Measurements from ENCODE around the gene ABTB2.
"Not testable (repeated sequence)": the region's sequence is repeated elsewhere in the genome, so short reads cannot be mapped to it uniquely, and the experiment has no call there.

ABTB2 gene

DNA sequence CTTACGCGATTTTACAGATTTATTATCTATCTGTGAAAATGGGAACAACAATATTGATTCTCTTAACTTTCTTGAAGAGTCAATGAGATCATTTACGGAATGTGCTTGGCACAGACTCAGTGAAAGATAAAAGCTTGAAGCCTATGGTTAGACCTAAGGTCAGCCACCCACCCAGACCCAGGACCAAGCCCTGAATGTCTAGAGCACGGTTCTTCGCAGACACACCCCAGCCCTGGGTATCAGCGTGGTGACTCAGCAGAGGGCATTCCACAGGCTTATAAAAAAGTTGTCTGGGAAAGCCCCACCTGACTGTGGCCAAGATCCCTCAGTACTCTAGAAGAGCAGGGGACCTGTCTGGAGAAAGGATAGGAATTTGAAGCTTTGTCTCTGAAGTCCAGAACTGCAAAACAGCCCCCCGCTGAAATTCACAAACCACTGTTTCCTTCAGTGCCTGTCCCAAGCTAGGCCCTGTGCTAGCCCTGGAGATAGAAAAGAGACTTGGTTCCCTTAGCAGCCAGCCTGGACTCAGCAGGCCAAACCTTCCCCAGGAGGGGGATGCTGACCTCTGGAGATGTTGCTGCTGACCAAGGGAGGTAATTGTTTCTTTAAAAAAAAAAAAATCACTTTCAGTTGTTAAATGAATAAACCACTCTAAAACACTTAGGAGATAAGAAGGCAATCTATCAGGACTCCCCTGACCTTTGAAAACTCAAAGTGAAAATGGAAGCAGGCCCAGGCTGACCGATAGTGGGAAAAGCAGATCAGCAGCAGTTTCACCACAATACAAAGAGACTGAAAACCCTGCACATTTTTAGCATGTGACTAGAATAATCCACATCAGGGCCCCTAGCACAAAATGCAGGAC, 114.0 kb downstream of the ABTB2 start:
- DNase-seq, result peak in 1 of 56 donors; percentile 6

- DNase-seq, result no peak
Observed at GRCh38 chr11:34242037-34242625, 115.7 kb downstream of the ABTB2 start.

DNA sequence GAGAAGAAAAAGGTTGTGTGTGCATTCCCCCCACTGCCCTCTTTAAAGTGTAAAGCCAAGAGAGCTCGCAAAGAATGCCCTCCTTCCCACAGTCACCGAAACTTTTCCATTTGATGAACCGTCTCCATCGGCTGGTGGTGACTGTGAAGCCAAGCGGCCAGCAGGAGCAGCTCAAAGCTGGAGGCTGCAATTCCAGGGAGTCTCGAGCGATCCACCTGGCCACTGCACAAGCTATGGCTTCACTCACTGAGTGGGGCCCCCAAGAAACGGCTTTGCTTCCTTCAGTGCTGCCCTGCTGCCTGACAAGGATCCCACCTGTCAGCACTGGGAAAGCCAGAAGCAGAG, 117.7 kb downstream of the ABTB2 start:
- no peak for DNase-seq

GRCh38 chr11:34239465-34240149, 118.2 kb downstream of the ABTB2 start:
- no peak for DNase-seq

DNA sequence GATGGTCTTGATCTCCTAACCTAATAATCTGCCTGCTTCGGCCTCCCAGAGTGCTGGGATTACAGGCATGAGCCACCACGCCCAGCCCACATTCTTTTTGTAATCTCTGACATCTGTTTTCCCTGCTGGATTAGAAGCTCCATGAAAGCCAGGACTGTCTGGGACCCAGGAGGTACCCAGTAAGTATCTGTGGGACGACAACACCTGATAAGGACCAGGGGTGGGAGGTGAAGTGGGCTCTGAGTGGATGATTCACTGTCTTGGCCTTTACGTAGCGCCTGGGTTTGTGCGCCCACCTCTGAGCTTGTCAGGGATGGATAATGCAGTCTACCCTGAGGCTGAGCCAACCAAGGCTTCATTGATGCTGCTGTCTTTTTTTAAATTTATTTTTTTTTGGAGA, 118.8 kb downstream of the ABTB2 start:
- DNase-seq, result no peak

- no peak for DNase-seq
Observed at GRCh38 chr11:34238533-34238932, 119.3 kb downstream of the ABTB2 start.

DNA sequence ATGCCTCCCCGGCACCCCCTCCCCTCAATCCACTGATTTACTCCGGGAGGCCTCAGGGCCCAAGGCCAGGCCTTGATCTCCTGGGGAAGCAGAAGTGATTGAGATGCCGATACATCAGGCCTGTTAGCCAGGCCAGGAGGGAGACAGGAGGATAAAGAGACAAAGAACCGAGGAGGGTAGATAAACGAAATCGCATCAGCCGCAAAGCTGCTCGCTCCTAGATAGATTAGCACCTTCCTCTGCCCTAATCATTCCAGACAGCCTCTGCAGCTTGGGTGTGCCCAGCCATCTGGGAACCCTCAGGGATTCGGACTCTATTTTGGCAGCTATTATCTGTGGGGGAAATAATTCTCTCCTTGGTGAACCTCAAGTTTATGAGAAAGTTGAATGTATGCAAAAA, 121.2 kb downstream of the ABTB2 start:
- DNase-seq, result no peak

DNA sequence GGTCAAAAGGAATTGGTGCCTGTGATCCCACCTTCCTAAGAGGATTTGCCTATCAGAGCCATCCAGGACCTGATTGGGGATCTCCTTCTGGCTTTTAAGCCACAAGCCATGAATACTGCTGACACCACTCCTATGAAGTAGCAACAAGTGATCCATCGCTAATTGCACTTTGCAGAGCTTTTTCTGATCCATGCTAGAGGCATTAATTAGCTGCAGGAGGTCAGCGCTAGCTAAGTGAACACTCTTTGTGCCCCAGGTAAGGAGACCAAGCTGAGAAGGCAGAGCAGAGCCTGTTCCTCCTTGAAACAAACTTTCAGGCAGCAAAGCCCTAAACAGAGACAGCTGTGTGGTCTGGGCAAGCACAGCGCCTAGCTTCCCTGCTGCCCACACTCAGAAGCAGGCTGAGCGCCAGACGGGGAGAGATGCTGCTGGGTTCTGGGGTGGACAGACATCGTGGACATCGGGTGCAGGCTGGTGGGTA, 122.2 kb downstream of the ABTB2 start:
- no peak for DNase-seq

- no peak for DNase-seq
Observed at GRCh38 chr11:34235189-34235588, 122.6 kb downstream of the ABTB2 start.

DNA sequence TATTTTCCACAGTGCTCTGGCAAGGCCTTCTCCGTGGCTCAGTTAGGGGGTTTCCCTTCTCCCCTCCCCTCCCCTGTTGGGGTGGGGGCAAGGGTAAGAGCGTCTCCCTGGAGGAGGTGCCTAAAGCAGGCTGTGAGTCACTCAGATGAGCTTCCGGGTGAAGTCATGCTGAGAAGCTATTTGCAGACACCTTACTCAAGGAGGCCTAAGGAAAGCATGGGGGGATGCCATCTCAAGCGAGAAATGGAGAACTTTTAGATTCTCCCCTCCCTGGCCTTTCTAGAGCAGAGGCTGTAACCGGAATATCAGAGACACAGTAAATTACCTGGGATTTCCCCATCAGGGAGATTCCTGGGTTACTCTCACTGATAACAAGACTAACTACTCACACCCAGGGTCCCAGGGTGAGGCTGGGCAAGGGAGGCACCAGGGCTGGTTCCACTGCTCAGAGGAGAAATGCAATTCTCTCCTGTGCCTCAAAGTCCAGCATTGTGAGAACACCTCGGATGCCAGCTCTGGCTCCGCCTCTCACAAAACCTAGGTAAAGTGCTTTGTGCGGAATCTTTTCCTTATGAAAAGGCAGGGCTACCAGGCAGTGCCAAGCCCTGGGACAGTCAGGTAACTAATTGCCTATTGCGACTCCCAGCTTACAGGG, 123.6 kb downstream of the ABTB2 start:
- DNase-seq, result no peak

GRCh38 chr11:34233215-34233614, 124.6 kb downstream of the ABTB2 start:
- no peak for DNase-seq

DNA sequence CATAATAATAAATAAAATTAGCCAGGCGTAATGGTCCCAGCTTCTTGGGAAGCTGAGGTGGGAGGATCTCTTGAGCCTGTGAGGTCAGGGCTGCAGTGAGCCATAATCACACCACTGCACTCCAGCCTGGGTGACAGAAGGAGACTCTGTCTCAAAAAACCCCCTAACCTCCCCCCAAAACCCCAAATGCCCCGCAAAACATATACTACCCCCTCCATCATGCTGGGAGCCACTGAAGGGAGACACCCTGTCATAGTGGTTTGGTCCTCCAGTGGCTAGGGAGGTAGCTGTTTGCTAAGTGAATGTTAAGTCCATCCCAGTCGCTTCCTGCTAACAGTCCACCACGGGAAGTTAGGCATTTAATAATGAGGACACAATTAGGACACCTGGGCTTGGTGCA, 125.0 kb downstream of the ABTB2 start:
- no peak for DNase-seq

DNA sequence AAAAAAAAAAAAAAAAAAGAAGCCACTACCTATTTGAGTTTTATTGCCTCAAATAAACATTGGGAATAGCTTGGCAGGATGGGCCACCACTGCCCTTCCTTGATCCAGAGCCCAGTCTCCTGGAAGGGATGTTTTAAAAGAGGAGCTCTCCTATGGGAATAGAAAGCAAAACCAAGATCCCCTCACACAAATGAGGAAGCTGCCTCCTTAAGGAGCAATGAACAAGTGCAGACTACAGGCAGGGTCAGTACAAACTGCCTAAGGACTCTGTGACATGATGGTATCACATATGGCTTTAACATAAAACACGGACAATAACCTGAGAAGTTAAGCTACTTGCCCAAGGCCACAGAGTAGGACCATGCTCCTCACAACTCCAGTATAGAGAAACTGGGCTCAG, 131.6 kb downstream of the ABTB2 start:
- DNase-seq, result no peak

DNA sequence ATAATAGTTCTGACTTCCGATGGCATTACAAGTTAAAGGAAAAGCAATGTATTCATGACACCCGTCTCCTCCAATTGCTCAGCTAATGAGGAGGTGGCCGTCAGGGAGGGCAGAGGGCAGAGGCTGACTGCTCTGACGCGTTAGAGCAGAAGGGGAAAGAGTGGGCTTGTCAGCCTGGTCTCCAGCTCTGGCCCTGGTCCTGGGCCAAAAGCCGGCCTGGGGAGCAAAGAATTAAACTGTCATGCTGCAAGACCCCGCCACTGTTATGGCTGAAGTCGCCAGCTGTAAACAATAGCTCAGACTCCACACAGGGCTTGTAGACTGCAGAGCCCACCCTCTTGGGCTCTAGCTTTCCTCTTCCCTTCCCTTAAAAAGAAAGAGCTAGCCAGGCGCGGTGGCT, 132.7 kb downstream of the ABTB2 start:
- DNase-seq, result no peak

GRCh38 chr11:34224434-34224966, 133.3 kb downstream of the ABTB2 start:
- DNase-seq, result no peak

DNA sequence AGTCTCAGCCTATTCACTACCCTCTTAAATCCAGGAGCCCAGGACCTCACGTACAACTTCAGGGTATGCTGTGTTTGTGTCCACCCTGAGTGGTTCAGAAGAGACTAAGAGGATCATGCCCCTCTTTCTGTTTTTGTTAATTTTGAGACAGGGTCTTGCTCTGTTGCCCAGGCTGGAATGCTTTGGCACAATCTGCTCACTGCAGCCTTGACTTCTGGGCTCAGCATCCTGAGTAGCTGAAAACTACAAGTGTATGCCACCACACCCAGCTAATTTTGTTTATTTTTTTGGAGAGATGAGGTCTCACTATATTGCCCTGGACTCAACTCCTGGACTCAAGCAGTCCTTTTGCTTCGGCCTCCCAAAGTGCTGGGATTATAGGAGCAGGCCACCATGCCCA, 133.9 kb downstream of the ABTB2 start:
- no peak for DNase-seq

DNA sequence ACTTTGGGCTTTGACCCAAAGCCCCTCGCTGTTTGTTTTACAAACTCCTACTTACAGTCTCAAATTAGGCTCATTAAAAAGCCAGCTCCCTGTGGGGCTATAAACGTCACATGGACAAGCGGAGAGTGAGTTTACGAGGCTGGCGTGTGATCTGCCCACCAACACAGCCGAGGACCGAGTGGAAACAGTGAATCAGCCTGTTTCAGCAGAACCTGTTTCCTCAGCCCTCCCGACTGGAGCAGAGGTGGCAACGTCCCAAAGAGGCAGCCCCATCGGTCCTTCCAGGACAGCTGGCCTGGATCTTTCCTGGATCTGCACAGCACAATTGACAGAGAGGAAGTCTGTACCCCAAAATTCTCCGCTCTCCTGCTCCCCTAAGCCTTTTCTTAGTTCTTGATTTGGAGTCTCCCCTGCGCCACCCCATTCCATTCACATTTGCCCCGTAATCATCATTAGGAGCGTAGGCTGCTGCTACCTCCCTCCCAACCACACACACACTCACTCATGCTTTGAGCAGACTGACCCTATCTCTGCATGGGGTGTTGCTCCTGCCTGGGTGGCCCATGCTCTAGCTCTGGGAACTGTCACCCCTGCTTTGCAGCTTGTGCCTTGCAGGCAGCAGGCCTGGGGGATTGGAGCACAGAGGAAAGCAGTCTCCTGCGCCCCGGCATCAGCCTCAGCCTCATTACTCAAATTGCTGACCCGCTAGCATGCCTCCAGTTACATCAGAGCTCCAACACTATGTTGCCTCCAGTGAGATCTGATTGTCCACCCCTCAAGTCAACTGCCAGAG, 134.6 kb downstream of the ABTB2 start:
- DNase-seq, result peak in 3 of 56 donors; percentile 5 to 10 (median 8)

- DNase-seq, result no peak
Observed at GRCh38 chr11:34222030-34222429, 135.8 kb downstream of the ABTB2 start.

DNA sequence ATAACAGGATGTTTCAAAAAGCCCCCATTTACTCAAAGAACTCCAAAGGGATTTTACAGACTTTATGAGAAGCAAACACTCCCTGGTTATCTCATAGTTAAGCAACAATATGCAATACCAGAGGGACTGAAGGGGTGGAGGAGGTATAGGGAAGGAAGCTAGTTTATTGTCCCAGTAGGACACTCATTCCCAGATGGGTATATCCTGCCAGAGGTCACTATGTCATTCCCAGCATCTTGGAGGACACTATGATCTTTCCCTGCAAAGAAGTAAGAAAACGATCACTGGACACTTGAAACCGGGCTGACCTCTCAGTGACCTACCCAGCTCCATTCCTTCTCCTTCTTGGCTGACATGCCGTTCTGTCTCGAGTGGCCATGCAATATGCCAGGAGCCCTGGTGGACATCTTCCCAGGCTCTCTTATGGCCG, 137.9 kb downstream of the ABTB2 start:
- no peak for DNase-seq

DNA sequence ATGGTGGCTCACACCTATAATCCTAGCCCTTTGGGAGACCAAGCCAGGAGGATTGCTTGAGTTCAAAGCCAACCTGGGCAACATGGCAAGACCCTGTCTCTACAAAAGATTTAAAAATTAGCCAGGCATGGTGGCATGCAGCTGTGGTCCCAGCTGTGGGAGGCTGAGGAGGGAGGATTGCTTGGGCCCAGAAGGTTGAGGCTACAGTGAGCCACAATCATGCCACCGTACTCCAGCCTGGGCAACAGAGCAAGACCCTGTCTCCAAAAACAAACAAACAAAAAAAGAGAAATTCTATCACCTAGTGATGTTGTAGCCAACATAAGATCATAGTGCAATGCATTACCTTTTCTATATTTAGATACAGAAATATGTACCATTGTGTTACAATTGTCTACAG, 138.5 kb downstream of the ABTB2 start:
- no peak for DNase-seq

DNA sequence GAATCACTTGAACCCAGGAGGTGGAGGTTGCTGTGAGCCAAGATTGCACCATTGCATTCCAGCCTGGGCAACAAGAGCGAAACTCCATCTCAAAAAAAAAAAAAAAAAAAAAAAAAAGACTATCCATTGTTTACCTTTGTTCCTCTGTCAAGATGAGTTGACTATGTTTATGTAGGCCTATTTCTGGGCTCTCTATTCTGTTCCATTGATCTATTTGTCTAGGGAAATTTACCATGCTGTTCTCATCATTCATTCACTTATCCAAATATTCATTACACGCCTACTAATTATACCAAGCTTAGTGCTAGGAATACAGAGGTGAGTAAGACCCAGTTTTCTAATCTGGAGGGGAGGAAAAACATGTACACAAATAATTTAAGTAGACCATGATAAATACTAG, 139.1 kb downstream of the ABTB2 start:
- not testable (repeated sequence) for DNase-seq

Data from amygdala (tissue), 56 donors.